Breast epithelium (tissue), 4 donors: ENCODE data around the gene NHERF2. TPM values are rescaled to one million over a fixed set of nuclear protein-coding genes. Genes with fewer than 3 reads are reported as not detected.
A peak's percentile ranks its signal among the peaks of the same experiment; 100 is the strongest.

Source experiments
- DNase-seq, 2 donors: peaks; one replicate each; pipeline ENCODE4 v3.0.0-alpha.2; 2019; ENCODE audit warnings: low spot score in 2 of 2
- H3K27ac ChIP-seq, 2 donors: fragments of 200-600 bp; sonication (generic) in 1 of 2; one replicate each; pipeline ENCODE4 v1.5.1; 2016 to 2019; ENCODE audit warnings: mild to moderate bottlenecking in 1 of 2
- H3K27me3 ChIP-seq, 2 donors: fragments of 200-600 bp; sonication (generic) in 1 of 2; one replicate each; pipeline versions ENCODE4 v1.5.1 to v1.6.0; 2017 to 2019; ENCODE audit warnings: control low read depth in 1 of 2, mild to moderate bottlenecking in 1 of 2
- H3K36me3 ChIP-seq: fragments of 200-600 bp; one replicate; pipeline ENCODE4 v1.5.1; 2019
- H3K4me1 ChIP-seq, 2 donors: fragments of 200-600 bp; sonication (generic); one replicate each; pipeline ENCODE4 v1.5.1; 2016 to 2019; ENCODE audit warnings: control low read depth in 1 of 2
- H3K4me3 ChIP-seq, 3 donors: fragments of 200-600 bp; sonication (generic); 1 replicate in 2 of 3; 2 replicates in 1 of 3; pipeline ENCODE4 v1.5.1; 2016 to 2019; ENCODE audit warnings: mild to moderate bottlenecking in 3 of 3, moderate library complexity in 2 of 3
- H3K9me3 ChIP-seq, 2 donors: fragments of 200-600 bp; sonication (generic) in 1 of 2; one replicate each; pipeline ENCODE4 v1.5.1; 2016 to 2019; ENCODE audit warnings: control low read depth in 1 of 2
- CTCF ChIP-seq, 3 donors: fragments of 450-650 bp; IDR thresholded peaks; one replicate each; pipeline ENCODE4 v1.5.1; 2016 to 2017; ENCODE audit warnings: antibody characterized with exemption in 3 of 3, mild to moderate bottlenecking in 3 of 3, moderate library complexity in 3 of 3
- POLR2A ChIP-seq: fragments of 450-650 bp; IDR thresholded peaks from one replicate; pipeline ENCODE4 v1.6.1; 2016; ENCODE audit warnings: antibody characterized with exemption, mild to moderate bottlenecking, moderate library complexity
- POLR2AphosphoS5 ChIP-seq, 3 donors: sonication (generic); formaldehyde crosslinking; IDR thresholded peaks; one replicate each; pipeline ENCODE4 v1.6.1; 2017; ENCODE audit warnings: antibody characterized with exemption in 3 of 3
- intact Hi-C: fragments of 100-400 bp; cut with DNase I; formaldehyde crosslinking; loops from one replicate; pipeline ENCODE4 v1.15.1; 2023; ENCODE audit warnings: low total_unique reads
- total RNA-seq, 3 donors: library from RNA; depleted of rRNA; stranded (reverse); fragments of >200 nt; gene quantifications; one replicate each; pipeline ENCODE4 v1.1.0, GENCODE V29; 2016

The NHERF2 gene
- total RNA-seq, 3 donors from 2014 or later = 31.5 to 58.3 (median 38.9) TPM

GRCh38 chr16:2035431-2036199 is 8.9 kb downstream of the NHERF2 start:
- TF ChIP-seq POLR2AphosphoS5 (IDR thresholded peaks at IDR 0.05) (peak in 1 of 3 donors; percentile 18), CTCF (IDR thresholded peaks at IDR 0.05) (peak in 1 of 3 donors; percentile 7), POLR2A (no peak)
- no peaks in the 10 kb centered on the region for H3K36me3 ChIP-seq
- H3K4me1 ChIP-seq = peaks cover 35 to 44% of the 10 kb centered on the region in 2 donors
- intact Hi-C loops = no loop called here
- peak in 1 of 2 donors; percentile 65 for DNase-seq
- peak overlapping the region; percentile 29 to 63 (median 30) for H3K4me3 ChIP-seq
- no peaks in the 10 kb centered on the region for H3K27me3 ChIP-seq
- peak overlapping the region; percentile 92 to 93 for H3K27ac ChIP-seq
- H3K9me3 ChIP-seq = no peaks in the 10 kb centered on the region

- Histone ChIP-seq H3K36me3 (no peaks in the 10 kb centered on the region), H3K27ac (peak overlapping the region; percentile 92 to 93), H3K27me3 (no peaks in the 10 kb centered on the region), H3K4me1 (peaks cover 35 to 44% of the 10 kb centered on the region in 2 donors), H3K4me3 (peak overlapping the region; percentile 29 to 63 (median 30)), H3K9me3 (no peaks in the 10 kb centered on the region)
- DNase-seq = no peak
- intact Hi-C loops = no loop called here
- no peak for TF ChIP-seq POLR2AphosphoS5 (IDR thresholded peaks at IDR 0.05)
- TF ChIP-seq POLR2A = no peak
- TF ChIP-seq CTCF (IDR thresholded peaks at IDR 0.05) = no peak
Observed at GRCh38 chr16:2036200-2036966, 9.7 kb downstream of the NHERF2 start.

DNA sequence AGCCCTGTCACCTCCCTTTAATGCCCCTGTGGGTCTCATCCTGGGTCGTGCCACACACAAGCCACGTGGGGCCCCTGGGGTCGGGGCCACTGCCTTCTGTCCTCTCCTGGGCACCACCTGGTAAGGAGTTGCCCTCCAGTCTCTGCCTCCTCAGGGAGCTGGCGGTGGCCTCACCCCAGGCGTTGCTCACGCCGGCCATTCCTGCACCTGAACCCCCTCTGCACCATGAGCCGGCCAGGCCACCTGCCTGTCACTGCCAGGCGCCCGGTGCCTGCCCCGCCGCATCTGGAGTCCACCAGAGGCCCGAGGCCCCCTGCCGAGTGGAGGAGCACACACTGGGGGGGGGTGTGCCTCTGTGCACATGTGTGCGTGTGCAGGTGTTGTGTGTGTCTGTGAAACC is 10.4 kb downstream of the NHERF2 start:
- Histone ChIP-seq H3K27me3 (no peaks in the 10 kb centered on the region), H3K27ac (peak overlapping the region; percentile 92 to 93), H3K4me1 (peaks cover 35 to 43% of the 10 kb centered on the region in 2 donors), H3K4me3 (no peak overlapping the region), H3K36me3 (no peaks in the 10 kb centered on the region), H3K9me3 (no peaks in the 10 kb centered on the region)
- no peak for TF ChIP-seq POLR2A
- TF ChIP-seq POLR2AphosphoS5 (IDR thresholded peaks at IDR 0.05) = no peak
- no peak for TF ChIP-seq CTCF (IDR thresholded peaks at IDR 0.05)
- DNase-seq = no peak
- intact Hi-C loops = no loop called here

GRCh38 chr16:2037647-2038381 is 11.1 kb downstream of the NHERF2 start:
- TF ChIP-seq POLR2AphosphoS5 (IDR thresholded peaks at IDR 0.05) (no peak), POLR2A (no peak), CTCF (IDR thresholded peaks at IDR 0.05) (no peak)
- Histone ChIP-seq H3K9me3 (no peaks in the 10 kb centered on the region), H3K4me1 (peaks cover 33 to 41% of the 10 kb centered on the region in 2 donors), H3K27me3 (no peaks in the 10 kb centered on the region), H3K36me3 (no peaks in the 10 kb centered on the region), H3K27ac (peak overlapping the region; percentile 92 to 93), H3K4me3 (peak overlapping the region in 1 of 3 donors; percentile 43)
- no peak for DNase-seq
- intact Hi-C loops = no loop called here
